GM12878 (cell line): ENCODE data around the gene MGMT. TPM values are rescaled to one million over a fixed set of nuclear protein-coding genes. Genes with fewer than 3 reads are reported as not detected.

Source experiments
- ATAC-seq: fragments of 200-7000 bp; cut with Tn5 transposase; 3 replicates; pipeline ENCODE4 v1.9.1; 2020; ENCODE audit warnings: mild to moderate bottlenecking, moderate library complexity
- BruUV-seq: library from RNA; stranded (reverse); fragments of 400-500 nt; replicated peaks from 2 replicates; lab custom pipeline; 2021; lab: Mats Ljungman, UMichigan
- CTCF ChIA-PET: fragments of 300-600 bp; sonication (Branson Sonifier 250); formaldehyde crosslinking; extraction: SDS; loops from one replicate; lab custom pipeline; 2021; ENCODE audit warnings: inconsistent platforms; lab: Yijun Ruan, JAX
- POLR2A ChIA-PET: fragments of 350-600 bp; formaldehyde crosslinking; extraction: SDS; loops from one replicate; lab custom pipeline; 2021; ENCODE audit warnings: inconsistent platforms; lab: Charles Lee
- RAD21 ChIA-PET: fragments of 300-600 bp; sonication (Branson Sonifier 250); formaldehyde crosslinking; loops from one replicate; lab custom pipeline; 2023; ENCODE audit warnings: antibody characterized with exemption; ENCODE audit not compliant: unreplicated experiment; lab: Charles Lee
- SMC1A ChIA-PET: fragments of 300-600 bp; sonication (Branson Sonifier 250); formaldehyde crosslinking; loops from one replicate; lab custom pipeline; 2023; ENCODE audit not compliant: unreplicated experiment, uncharacterized antibody; lab: Charles Lee
- DNase-seq: peaks from one replicate; pipeline ENCODE4 v3.0.0-alpha.2; 2011; ENCODE audit warnings: low read depth, low spot score
- FAIRE-seq: peaks from 3 replicates; lab custom pipeline; 2011; peaks lifted over from hg19 to GRCh38; lab: Jason Lieb, UNC
- H2AFZ ChIP-seq: 2 replicates; pipeline ENCODE4 v1.6.0; 2011; ENCODE audit warnings: low read depth, low read length, control low read depth; ENCODE audit not compliant: control insufficient read depth
- H3K27ac ChIP-seq: 2 replicates; pipeline ENCODE4 v1.5.1; 2011; ENCODE audit warnings: control low read depth; ENCODE audit not compliant: control insufficient read depth, insufficient read depth
- H3K27me3 ChIP-seq, 2 experiments: replicated peaks in 1 of 2; 2 replicates each; pipeline versions ENCODE4 v1.6.0 to v1.6.1; 2011; ENCODE audit warnings: low read length in 1 of 2; ENCODE audit not compliant: control insufficient read depth in 2 of 2, insufficient read depth in 2 of 2
- H3K36me3 ChIP-seq, 2 experiments: 2 replicates each; pipeline ENCODE4 v1.5.1; 2011; ENCODE audit warnings: low read length in 1 of 2; ENCODE audit not compliant: control insufficient read depth in 2 of 2, insufficient read depth in 2 of 2
- H3K4me1 ChIP-seq: 2 replicates; pipeline ENCODE4 v1.6.1; 2011; ENCODE audit warnings: mild to moderate bottlenecking, low read length, moderate library complexity, mixed read lengths; ENCODE audit not compliant: control insufficient read depth, insufficient read depth
- H3K4me2 ChIP-seq: 2 replicates; pipeline ENCODE4 v1.6.0; 2011; ENCODE audit warnings: control low read depth; ENCODE audit not compliant: control insufficient read depth, insufficient read depth
- H3K4me3 ChIP-seq: fragments of 200-600 bp; sonication (generic); 2 replicates; pipeline ENCODE4 v1.5.1; 2016
- H3K79me2 ChIP-seq: 2 replicates; pipeline ENCODE4 v1.6.0; 2011; ENCODE audit warnings: low read length; ENCODE audit not compliant: control insufficient read depth, insufficient read depth
- H3K9ac ChIP-seq: 2 replicates; pipeline ENCODE4 v1.8.0; 2011; ENCODE audit warnings: low read length, control low read depth, mixed read lengths; ENCODE audit not compliant: control insufficient read depth, insufficient read depth
- H3K9me3 ChIP-seq: replicated peaks from 3 replicates; pipeline ENCODE4 v1.5.1; 2011; ENCODE audit warnings: mild to moderate bottlenecking, low read length; ENCODE audit not compliant: control insufficient read depth, insufficient read depth
- H4K20me1 ChIP-seq: 2 replicates; pipeline ENCODE4 v1.6.0; 2011; ENCODE audit not compliant: control insufficient read depth, insufficient read depth
- BACH1 ChIP-seq: fragments of 450-650 bp; IDR thresholded peaks from 2 replicates; pipeline ENCODE4 v1.6.1; 2017; ENCODE audit warnings: mild to moderate bottlenecking, borderline replicate concordance
- JUND ChIP-seq: IDR thresholded peaks from 2 replicates; pipeline ENCODE4 v1.6.1; 2012; ENCODE audit warnings: low read depth, mild to moderate bottlenecking, low read length, improper control_type of control experiment, moderate library complexity
- NFYB ChIP-seq: IDR thresholded peaks from 2 replicates; pipeline ENCODE4 v1.6.1; 2011; ENCODE audit warnings: low read depth, mild to moderate bottlenecking, low read length, improper control_type of control experiment, moderate library complexity; ENCODE audit not compliant: insufficient read depth
- RB1 ChIP-seq: fragments of 450-650 bp; formaldehyde crosslinking; IDR thresholded peaks from 2 replicates; pipeline ENCODE4 v1.6.1; 2017; ENCODE audit warnings: mild to moderate bottlenecking, borderline replicate concordance
- RCOR1 ChIP-seq: conservative IDR thresholded peaks from 2 replicates; pipeline ENCODE4 v1.6.1; 2012; ENCODE audit warnings: low read depth, low read length, improper control_type of control experiment
- RUNX3 ChIP-seq: IDR thresholded peaks from 2 replicates; pipeline ENCODE4 v1.6.1; 2012; ENCODE audit warnings: low read length, inconsistent platforms
- SREBF2 ChIP-seq: IDR thresholded peaks from 2 replicates; pipeline ENCODE4 v1.6.1; 2012; ENCODE audit warnings: mild to moderate bottlenecking, low read length
- STAT1 ChIP-seq: fragments of 450-650 bp; conservative IDR thresholded peaks from 2 replicates; pipeline ENCODE4 v1.6.1; 2014; ENCODE audit warnings: antibody characterized with exemption, mild to moderate bottlenecking
- SUZ12 ChIP-seq: fragments of 200-600 bp; sonication (generic); IDR thresholded peaks from one replicate; pipeline ENCODE4 v1.6.1; 2018; ENCODE audit warnings: antibody characterized with exemption, mild to moderate bottlenecking; ENCODE audit not compliant: unreplicated experiment
- TAF1 ChIP-seq: IDR thresholded peaks from 2 replicates; pipeline ENCODE4 v1.6.1; 2011; ENCODE audit warnings: mild to moderate bottlenecking, low read depth, low read length, borderline replicate concordance
- WGBS: methylation state at CpG from one replicate; pipeline ENCODE4 v1.1.6; 2016; ENCODE audit warnings: low lambda C conversion rate; ENCODE audit not compliant: insufficient replicate concordance, insufficient coverage; ENCODE audit errors: missing lambda C conversion rate; 5-methylcytosine and 5-hydroxymethylcytosine counted together
- in situ Hi-C: fragments of 300-500 bp; cut with MboI; formaldehyde crosslinking; loops from 9 replicates; pipeline ENCODE4 v1.14.3; 2018; ENCODE audit warnings: mixed read lengths
- intact Hi-C: fragments of 100-400 bp; cut with micrococcal nuclease; formaldehyde crosslinking; loops from one replicate; pipeline ENCODE4 v1.14.2; 2022; ENCODE audit not compliant: unreplicated experiment
- polyA plus RNA-seq, 11 experiments: library from polyadenylated mRNA; depleted of rRNA in 4 of 11; unstranded in 6 of 11; stranded (reverse) in 5 of 11; fragments of >200 nt; fragmentation: Nextera tagmentation in 4 of 11; fragmentation: Illumina TruSeq in 1 of 11; extraction: Ambion mirVana in 4 of 11; extraction: Trizol in 1 of 11; gene quantifications; 1 replicate in 1 of 11; 2 replicates in 10 of 11; pipeline versions ENCODE4 v1.2.1 to v1.2.3, GENCODE V29; 2011 to 2016; ENCODE audit warnings: inconsistent platforms in 2 of 11, missing spikeins in 2 of 11, low read depth in 1 of 11
- total RNA-seq, 4 experiments: library from RNA; depleted of rRNA in 3 of 4; stranded (reverse); fragments of >200 nt in 3 of 4; fragmentation: Illumina TruSeq in 1 of 4; extraction: Trizol in 1 of 4; gene quantifications; 2 replicates each; pipeline versions ENCODE4 v1.2.1 to v1.2.3, GENCODE V29; 2013 to 2021
- TF ChIP-seq, protein P1 (sequence below): fragments of 450-650 bp; IDR thresholded peaks from 2 replicates; pipeline ENCODE4 v1.6.1; 2017; ENCODE audit warnings: low read depth, mild to moderate bottlenecking, moderate library complexity
- TF ChIP-seq, protein P2 (sequence below): IDR thresholded peaks from 2 replicates; pipeline ENCODE4 v1.6.1; 2011; ENCODE audit warnings: borderline replicate concordance, low read depth, mild to moderate bottlenecking, moderate library complexity, mixed read lengths, low read length; ENCODE audit not compliant: insufficient read depth; ENCODE audit errors: extremely low read length

MGMT gene
- total and polyA plus RNA-seq, 10 of the 15 experiments (the other 5 are each of a cell fraction or from before 2014, with no cell fraction given), result 0.16 to 24.2 (median 13.3) TPM

DNA sequence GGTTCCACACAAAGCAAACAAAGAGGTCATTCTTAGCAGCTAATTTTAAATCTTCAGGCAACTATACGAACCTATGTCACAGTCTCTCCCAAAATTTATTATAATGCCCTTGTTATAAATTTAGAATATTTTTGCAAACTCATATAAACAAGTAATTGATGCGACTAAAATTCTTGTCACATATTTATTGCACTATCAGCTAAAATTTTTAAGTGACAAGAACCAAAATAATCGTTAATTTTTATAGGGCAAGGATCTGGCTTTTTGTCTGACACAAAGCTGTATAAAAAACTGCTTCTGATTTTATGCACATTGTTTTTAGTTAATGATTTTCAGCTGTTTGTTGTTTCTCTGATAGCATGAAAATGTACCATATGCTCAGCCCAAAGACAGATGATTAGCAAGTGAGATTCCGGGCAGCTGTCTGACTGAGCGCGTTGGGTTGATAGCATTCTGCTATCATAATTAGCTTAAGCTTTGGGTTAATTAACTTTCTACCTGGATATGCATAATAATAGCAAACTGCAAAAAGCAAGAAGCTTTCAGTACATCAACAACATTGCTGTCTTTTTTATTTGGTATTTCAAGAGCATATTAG is 136.0 kb downstream of the MGMT start:
- DNase-seq (no peak), ATAC-seq (no peak)
- no peak overlapping the region for H3K4me3 ChIP-seq
- peaks cover 36% of the 10 kb centered on the region for H3K4me1 ChIP-seq
- ChIA-PET RAD21 (interaction anchor here (1.1 kb wide), 1 partner anchor 226 kb away, joined by 3 read pairs; no protein-coding TSS in a partner anchor), CTCF (no interaction called here), SMC1A (no interaction called here), POLR2A (no interaction called here)
- WGBS, result 97% methylated on average over 6 of the region's 6 CpGs
- H3K27ac ChIP-seq, result no peak overlapping the region
- H4K20me1 ChIP-seq, result no peaks in the 10 kb centered on the region
- no peaks in the 10 kb centered on the region for H3K9me3 ChIP-seq
- no peaks in the 10 kb centered on the region for H3K36me3 ChIP-seq
- H3K4me2 ChIP-seq, result no peak overlapping the region
- no TSS peak for BruUV-seq
- intact Hi-C loops (loop anchor here (5.0 kb wide), 2 partner anchors 136 to 524 kb away; partner anchors contain the start of gene MGMT), in situ Hi-C loops (no loop called here)
- H2AFZ ChIP-seq, result no peak overlapping the region
- no peaks in the 10 kb centered on the region for H3K27me3 ChIP-seq
- no peaks in the 10 kb centered on the region for H3K79me2 ChIP-seq
- TF ChIP-seq JUND (no peak), BACH1 (no peak), STAT1 (no peak), NFYB (no peak), SREBF2 (no peak), SUZ12 (no peak), RB1 (no peak), TAF1 (no peak), RUNX3 (no peak), RCOR1 (no peak)
- TF ChIP-seq, protein P1, sequence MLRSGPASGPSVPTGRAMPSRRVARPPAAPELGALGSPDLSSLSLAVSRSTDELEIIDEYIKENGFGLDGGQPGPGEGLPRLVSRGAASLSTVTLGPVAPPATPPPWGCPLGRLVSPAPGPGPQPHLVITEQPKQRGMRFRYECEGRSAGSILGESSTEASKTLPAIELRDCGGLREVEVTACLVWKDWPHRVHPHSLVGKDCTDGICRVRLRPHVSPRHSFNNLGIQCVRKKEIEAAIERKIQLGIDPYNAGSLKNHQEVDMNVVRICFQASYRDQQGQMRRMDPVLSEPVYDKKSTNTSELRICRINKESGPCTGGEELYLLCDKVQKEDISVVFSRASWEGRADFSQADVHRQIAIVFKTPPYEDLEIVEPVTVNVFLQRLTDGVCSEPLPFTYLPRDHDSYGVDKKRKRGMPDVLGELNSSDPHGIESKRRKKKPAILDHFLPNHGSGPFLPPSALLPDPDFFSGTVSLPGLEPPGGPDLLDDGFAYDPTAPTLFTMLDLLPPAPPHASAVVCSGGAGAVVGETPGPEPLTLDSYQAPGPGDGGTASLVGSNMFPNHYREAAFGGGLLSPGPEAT, result no peak
- TF ChIP-seq, protein P2, sequence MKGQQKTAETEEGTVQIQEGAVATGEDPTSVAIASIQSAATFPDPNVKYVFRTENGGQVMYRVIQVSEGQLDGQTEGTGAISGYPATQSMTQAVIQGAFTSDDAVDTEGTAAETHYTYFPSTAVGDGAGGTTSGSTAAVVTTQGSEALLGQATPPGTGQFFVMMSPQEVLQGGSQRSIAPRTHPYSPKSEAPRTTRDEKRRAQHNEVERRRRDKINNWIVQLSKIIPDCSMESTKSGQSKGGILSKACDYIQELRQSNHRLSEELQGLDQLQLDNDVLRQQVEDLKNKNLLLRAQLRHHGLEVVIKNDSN, result no peak
- TF ChIP-seq, all 136 proteins: peak for 0
- no peak overlapping the region for H3K9ac ChIP-seq
- FAIRE-seq, result no peak
